PC-9 (cell line): ENCODE measurements around the gene PAK2. TPM values are rescaled to one million over a fixed set of nuclear protein-coding genes. Genes with fewer than 3 reads are reported as not detected.

ENCODE experiments used
- BruUV-seq: library from RNA; stranded (reverse); fragments of 400-500 nt; replicated peaks from 2 replicates; lab custom pipeline; 2021; lab: Mats Ljungman, UMichigan
- CTCF ChIA-PET: fragments of 300-600 bp; sonication (Branson Sonifier 250); formaldehyde crosslinking; loops from one replicate; lab custom pipeline; 2022; ENCODE audit warnings: antibody characterized with exemption; lab: Charles Lee
- POLR2A ChIA-PET: fragments of 300-600 bp; sonication (Branson Sonifier 250); formaldehyde crosslinking; loops from one replicate; lab custom pipeline; 2022; ENCODE audit warnings: antibody characterized with exemption; ENCODE audit not compliant: unreplicated experiment; lab: Charles Lee
- DNase-seq, 2 experiments: peaks; one replicate each; pipeline versions ENCODE4 v3.0.0 to v3.0.0-alpha.2; 2015 to 2022; ENCODE audit warnings: mixed read lengths in 1 of 2
- H2AFZ ChIP-seq: fragments of 200-600 bp; sonication (generic); 2 replicates; pipeline ENCODE4 v1.8.1; 2017; ENCODE audit warnings: antibody characterized with exemption
- H3F3A ChIP-seq: fragments of 200-600 bp; sonication (generic); 2 replicates; pipeline ENCODE4 v1.8.1; 2017; ENCODE audit warnings: antibody characterized with exemption, mild to moderate bottlenecking, low read depth; ENCODE audit not compliant: insufficient read depth
- H3K27ac ChIP-seq: fragments of 200-600 bp; sonication (generic); 2 replicates; pipeline ENCODE4 v1.6.1; 2016; ENCODE audit warnings: mixed run types
- H3K27me3 ChIP-seq: fragments of 200-600 bp; sonication (generic); 2 replicates; pipeline ENCODE4 v1.6.1; 2016; ENCODE audit warnings: low read depth, mixed run types; ENCODE audit not compliant: insufficient read depth
- H3K36me3 ChIP-seq: fragments of 200-600 bp; sonication (generic); 2 replicates; pipeline ENCODE4 v1.6.1; 2016; ENCODE audit warnings: low read depth, mixed run types
- H3K4me1 ChIP-seq: fragments of 200-600 bp; sonication (generic); replicated peaks from 2 replicates; pipeline ENCODE4 v1.6.1; 2016; ENCODE audit warnings: mixed run types; ENCODE audit not compliant: insufficient read depth
- H3K4me2 ChIP-seq: fragments of 200-600 bp; sonication (generic); 2 replicates; pipeline ENCODE4 v1.6.1; 2017; ENCODE audit warnings: mixed run types
- H3K4me3 ChIP-seq: fragments of 200-600 bp; sonication (generic); 2 replicates; pipeline ENCODE4 v1.6.1; 2016; ENCODE audit warnings: mixed run types
- H3K79me2 ChIP-seq: fragments of 200-600 bp; sonication (generic); 2 replicates; pipeline ENCODE4 v1.6.1; 2017; ENCODE audit warnings: low read depth, mixed run types
- H3K9me2 ChIP-seq: fragments of 200-600 bp; sonication (generic); 2 replicates; pipeline ENCODE4 v1.8.1; 2017; ENCODE audit warnings: mild to moderate bottlenecking; ENCODE audit not compliant: insufficient read depth
- H3K9me3 ChIP-seq: fragments of 200-600 bp; sonication (generic); 2 replicates; pipeline ENCODE4 v1.8.1; 2016; ENCODE audit warnings: low read depth; ENCODE audit not compliant: insufficient read depth
- H4K20me1 ChIP-seq: fragments of 200-600 bp; sonication (generic); 2 replicates; pipeline ENCODE4 v1.8.1; 2017; ENCODE audit not compliant: insufficient read depth
- CTCF ChIP-seq: fragments of 200-600 bp; sonication (generic); conservative IDR thresholded peaks from 2 replicates; pipeline ENCODE4 v1.6.1; 2017; ENCODE audit warnings: mixed run types, antibody characterized with exemption, mild to moderate bottlenecking, moderate library complexity
- EZH2 ChIP-seq: fragments of 200-600 bp; sonication (generic); IDR thresholded peaks from 2 replicates; pipeline ENCODE4 v1.8.0; 2017; ENCODE audit warnings: antibody characterized with exemption, low read depth
- intact Hi-C: fragments of 100-400 bp; cut with micrococcal nuclease; formaldehyde crosslinking; loops from one replicate; pipeline ENCODE4 v1.10.0; 2022; ENCODE audit not compliant: unreplicated experiment
- total RNA-seq: library from RNA; stranded (reverse); gene quantifications from 2 replicates; pipeline ENCODE4 v1.2.3, GENCODE V29; 2021

The PAK2 gene
- total RNA-seq, 1 experiment from 2014 or later: 78.6 TPM

GRCh38 chr3:196749125-196749524 is 9.5 kb downstream of the PAK2 start:
- Histone ChIP-seq H3K4me1 (no peaks in the 10 kb centered on the region), H3K79me2 (peaks cover 93% of the 10 kb centered on the region), H3K27ac (no peak overlapping the region), H3K4me2 (no peak overlapping the region), H2AFZ (no peak overlapping the region), H3K4me3 (no peak overlapping the region), H3K27me3 (no peaks in the 10 kb centered on the region), H3F3A (peaks cover 13% of the 10 kb centered on the region; the same call in 1 of the 2 replicates), H3K9me2 (no peaks in the 10 kb centered on the region), H3K9me3 (no peaks in the 10 kb centered on the region), H4K20me1 (peaks cover 32% of the 10 kb centered on the region), H3K36me3 (peaks cover 21% of the 10 kb centered on the region; the same call in 1 of the 2 replicates)
- ChIA-PET POLR2A (no interaction called here), CTCF (no interaction called here)
- intact Hi-C loops: no loop called here
- no peak for DNase-seq
- BruUV-seq: no TSS peak
- no peak for TF ChIP-seq CTCF
- no peak for TF ChIP-seq EZH2

GRCh38 chr3:196753201-196753600 is 13.5 kb downstream of the PAK2 start:
- Histone ChIP-seq H3K27ac (0 out of 2 replicates have a peak overlapping the region, but pooled peaks have one; percentile 2), H3F3A (peaks cover 12% of the 10 kb centered on the region; the same call in 1 of the 2 replicates), H3K9me2 (no peaks in the 10 kb centered on the region), H3K9me3 (peaks cover 21% of the 10 kb centered on the region), H4K20me1 (no peaks in the 10 kb centered on the region; the same call in 1 of the 2 replicates), H3K79me2 (peaks cover 90% of the 10 kb centered on the region), H3K36me3 (peaks cover 39% of the 10 kb centered on the region), H3K4me1 (no peaks in the 10 kb centered on the region), H3K4me2 (no peak overlapping the region), H3K27me3 (no peaks in the 10 kb centered on the region), H3K4me3 (no peak overlapping the region), H2AFZ (no peak overlapping the region)
- CTCF ChIA-PET: no interaction called here
- no peak for TF ChIP-seq CTCF
- no peak for TF ChIP-seq EZH2
- BruUV-seq: no TSS peak
- intact Hi-C loops: no loop called here
- POLR2A ChIA-PET: no interaction called here
- no peak for DNase-seq

GRCh38 chr3:196754091-196754981 is 14.7 kb downstream of the PAK2 start:
- Histone ChIP-seq H3K36me3 (peaks cover 36% of the 10 kb centered on the region), H3K79me2 (peaks cover 88% of the 10 kb centered on the region), H3K27me3 (no peaks in the 10 kb centered on the region), H4K20me1 (no peaks in the 10 kb centered on the region), H3K4me1 (no peaks in the 10 kb centered on the region), H2AFZ (no peak overlapping the region), H3K9me2 (no peaks in the 10 kb centered on the region), H3K9me3 (peaks cover 21% of the 10 kb centered on the region), H3K27ac (no peak overlapping the region), H3K4me3 (no peak overlapping the region), H3K4me2 (no peak overlapping the region), H3F3A (peaks cover 4% of the 10 kb centered on the region; the same call in 1 of the 2 replicates)
- intact Hi-C loops: no loop called here
- ChIA-PET CTCF (no interaction called here), POLR2A (no interaction called here)
- TF ChIP-seq EZH2: no peak
- BruUV-seq: no TSS peak
- no peak for DNase-seq
